ENCODE data around the gene PDCL2.

Gene PDCL2

DNA sequence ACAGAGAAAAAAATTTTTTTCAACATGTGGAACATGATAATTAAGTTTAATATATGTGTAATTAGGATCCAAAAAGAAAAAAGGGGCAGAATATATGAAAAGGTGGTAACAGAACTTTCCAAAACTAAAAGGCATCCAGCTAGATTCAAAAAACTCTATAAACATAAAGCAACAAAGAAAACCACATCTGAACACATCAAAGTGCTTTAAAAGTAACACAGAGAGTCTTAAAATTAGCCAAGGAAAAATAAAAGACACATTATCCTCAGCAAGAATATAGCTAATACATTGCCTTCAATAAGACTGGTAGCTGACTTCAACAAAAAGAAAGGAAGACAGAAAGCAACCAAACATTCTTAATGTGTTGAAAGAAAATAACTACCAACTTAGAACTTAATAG is 53.5 kb downstream of the PDCL2 start:
- H3K9me2 ChIP-seq (replicated peaks; ENCODE audit: insufficient read depth, low read length), result no peaks in the 10 kb centered on the region
- DNase-seq, result no peak
- H3K4me1 ChIP-seq (ENCODE audit: low read length), result no peaks in the 10 kb centered on the region
- H3F3A ChIP-seq (ENCODE audit: insufficient read depth, low read length), result no peaks in the 10 kb centered on the region
- H2AFZ ChIP-seq (ENCODE audit: low read length), result no peak overlapping the region
- no peak overlapping the region for H3K9ac ChIP-seq (ENCODE audit: low read length)
- no peaks in the 10 kb centered on the region for H3K36me3 ChIP-seq (replicated peaks; ENCODE audit: insufficient read depth, low read length)
- H3K4me3 ChIP-seq (ENCODE audit: low read length), result no peak overlapping the region
- TF ChIP-seq EZH2phosphoT487 (IDR thresholded peaks at IDR 0.05; ENCODE audit: low read length), result no peak
- TF ChIP-seq, protein P1, sequence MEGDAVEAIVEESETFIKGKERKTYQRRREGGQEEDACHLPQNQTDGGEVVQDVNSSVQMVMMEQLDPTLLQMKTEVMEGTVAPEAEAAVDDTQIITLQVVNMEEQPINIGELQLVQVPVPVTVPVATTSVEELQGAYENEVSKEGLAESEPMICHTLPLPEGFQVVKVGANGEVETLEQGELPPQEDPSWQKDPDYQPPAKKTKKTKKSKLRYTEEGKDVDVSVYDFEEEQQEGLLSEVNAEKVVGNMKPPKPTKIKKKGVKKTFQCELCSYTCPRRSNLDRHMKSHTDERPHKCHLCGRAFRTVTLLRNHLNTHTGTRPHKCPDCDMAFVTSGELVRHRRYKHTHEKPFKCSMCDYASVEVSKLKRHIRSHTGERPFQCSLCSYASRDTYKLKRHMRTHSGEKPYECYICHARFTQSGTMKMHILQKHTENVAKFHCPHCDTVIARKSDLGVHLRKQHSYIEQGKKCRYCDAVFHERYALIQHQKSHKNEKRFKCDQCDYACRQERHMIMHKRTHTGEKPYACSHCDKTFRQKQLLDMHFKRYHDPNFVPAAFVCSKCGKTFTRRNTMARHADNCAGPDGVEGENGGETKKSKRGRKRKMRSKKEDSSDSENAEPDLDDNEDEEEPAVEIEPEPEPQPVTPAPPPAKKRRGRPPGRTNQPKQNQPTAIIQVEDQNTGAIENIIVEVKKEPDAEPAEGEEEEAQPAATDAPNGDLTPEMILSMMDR (IDR thresholded peaks at IDR 0.05; ENCODE audit: low read length), result no peak
- TF ChIP-seq EZH2 (optimal IDR thresholded peaks at IDR 0.05; ENCODE audit: low read depth, low read length), result no peak
- no peaks in the 10 kb centered on the region for H4K20me1 ChIP-seq (ENCODE audit: insufficient read depth, low read length)
- H3K27ac ChIP-seq (ENCODE audit: low read length), result no peak overlapping the region
- peaks cover 60% of the 10 kb centered on the region for H3K79me2 ChIP-seq (ENCODE audit: low read length)
- H3K27me3 ChIP-seq (replicated peaks; ENCODE audit: insufficient read depth, low read length), result no peaks in the 10 kb centered on the region
- no peaks in the 10 kb centered on the region for H3K9me3 ChIP-seq (replicated peaks; ENCODE audit: insufficient read depth, low read length)
- no peak overlapping the region for H3K4me2 ChIP-seq (ENCODE audit: low read depth, low read length)

GRCh38 chr4:55534306-55534705 is 57.7 kb downstream of the PDCL2 start:
- H3K9me3 ChIP-seq (replicated peaks; ENCODE audit: insufficient read depth, low read length), result no peaks in the 10 kb centered on the region

DNA sequence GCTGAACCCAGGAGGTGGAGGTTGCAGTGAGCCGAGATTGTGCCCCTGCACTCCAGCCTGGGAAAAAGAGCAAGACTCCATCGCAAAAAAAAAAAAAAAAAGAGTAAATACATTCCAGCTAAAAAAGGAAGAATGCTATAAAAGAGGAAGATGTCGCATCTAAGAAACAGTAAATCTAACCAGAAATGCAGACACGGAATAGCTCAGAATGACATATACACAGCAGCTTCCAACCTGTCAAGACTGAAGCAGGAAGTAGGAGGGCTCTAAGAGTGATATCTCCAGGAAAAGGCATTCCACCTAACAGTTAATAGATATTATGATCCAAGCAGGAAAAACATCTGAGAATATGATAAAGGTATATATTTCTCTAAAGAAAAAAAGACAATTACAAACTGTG is 61.4 kb downstream of the PDCL2 start:
- no peak overlapping the region for H2AFZ ChIP-seq (ENCODE audit: low read length)
- no peaks in the 10 kb centered on the region for H3F3A ChIP-seq (ENCODE audit: insufficient read depth, low read length)
- H3K36me3 ChIP-seq (replicated peaks; ENCODE audit: insufficient read depth, low read length), result no peaks in the 10 kb centered on the region
- no peak overlapping the region for H3K4me2 ChIP-seq (ENCODE audit: low read depth, low read length)
- no peaks in the 10 kb centered on the region for H3K27me3 ChIP-seq (replicated peaks; ENCODE audit: insufficient read depth, low read length)
- no peak for DNase-seq
- no peak for TF ChIP-seq EZH2 (optimal IDR thresholded peaks at IDR 0.05; ENCODE audit: low read depth, low read length)
- TF ChIP-seq EZH2phosphoT487 (IDR thresholded peaks at IDR 0.05; ENCODE audit: low read length), result no peak
- TF ChIP-seq, protein P1 (IDR thresholded peaks at IDR 0.05; ENCODE audit: low read length), result no peak
- H3K79me2 ChIP-seq (ENCODE audit: low read length), result peaks cover 44% of the 10 kb centered on the region
- H3K9ac ChIP-seq (ENCODE audit: low read length), result no peak overlapping the region
- no peak overlapping the region for H3K27ac ChIP-seq (ENCODE audit: low read length)
- no peaks in the 10 kb centered on the region for H3K9me2 ChIP-seq (replicated peaks; ENCODE audit: insufficient read depth, low read length)
- no peak overlapping the region for H3K4me3 ChIP-seq (ENCODE audit: low read length)
- H4K20me1 ChIP-seq (ENCODE audit: insufficient read depth, low read length), result no peaks in the 10 kb centered on the region
- H3K9me3 ChIP-seq (replicated peaks; ENCODE audit: insufficient read depth, low read length), result no peaks in the 10 kb centered on the region
- no peaks in the 10 kb centered on the region for H3K4me1 ChIP-seq (ENCODE audit: low read length)

More at GRCh38 chr4:55534306-55534705, 57.7 kb downstream of the PDCL2 start:
- Histone ChIP-seq H3K27ac (ENCODE audit: low read length) (no peak overlapping the region), H3K9ac (ENCODE audit: low read length) (no peak overlapping the region), H3K36me3 (replicated peaks; ENCODE audit: insufficient read depth, low read length) (no peaks in the 10 kb centered on the region), H4K20me1 (ENCODE audit: insufficient read depth, low read length) (no peaks in the 10 kb centered on the region), H3K4me1 (ENCODE audit: low read length) (no peaks in the 10 kb centered on the region), H3K4me2 (ENCODE audit: low read depth, low read length) (no peak overlapping the region), H2AFZ (ENCODE audit: low read length) (no peak overlapping the region), H3F3A (ENCODE audit: insufficient read depth, low read length) (no peaks in the 10 kb centered on the region), H3K9me2 (replicated peaks; ENCODE audit: insufficient read depth, low read length) (no peaks in the 10 kb centered on the region), H3K4me3 (ENCODE audit: low read length) (no peak overlapping the region), H3K79me2 (ENCODE audit: low read length) (peaks cover 58% of the 10 kb centered on the region), H3K27me3 (replicated peaks; ENCODE audit: insufficient read depth, low read length) (no peaks in the 10 kb centered on the region)
- no peak for DNase-seq
- no peak for TF ChIP-seq EZH2 (optimal IDR thresholded peaks at IDR 0.05; ENCODE audit: low read depth, low read length)
- TF ChIP-seq EZH2phosphoT487 (IDR thresholded peaks at IDR 0.05; ENCODE audit: low read length), result no peak
- TF ChIP-seq, protein P1 (IDR thresholded peaks at IDR 0.05; ENCODE audit: low read length), result no peak
